ENCODE data around the gene SYT17. TPM values are rescaled to one million over a fixed set of nuclear protein-coding genes. Genes with fewer than 3 reads are reported as not detected.

Gene SYT17
- total and polyA plus RNA-seq, 12 donors, result 0.20 to 1.3 (median 0.59) TPM

- no peak overlapping the region for H3K27ac ChIP-seq
- H3K9me3 ChIP-seq, result no peaks in the 10 kb centered on the region
- intact Hi-C loops (cut with DNase I), result loop anchor here in 4 of 10 donors (5.0 to 10.0 kb wide), 3 partner anchors 61 to 199 kb away; partner anchors contain the start of gene ITPRIPL2 (in 1 of the 4)
- H3K4me3 ChIP-seq, result no peak overlapping the region
- DNase-seq (no peak), ATAC-seq (no peak)
- no peak for TF ChIP-seq CTCF (IDR thresholded peaks at IDR 0.05)
- 81 to 85% methylated on average over 9 of the region's 9 CpGs for WGBS, 2 donors
- peaks cover 0 to 9% (median 3%) of the 10 kb centered on the region in 7 donors for H3K27me3 ChIP-seq
- H3K36me3 ChIP-seq, result peaks cover 0 to 4% (median 0%) of the 10 kb centered on the region in 9 donors
- H3K4me1 ChIP-seq, result peaks cover 0 to 8% (median 0%) of the 10 kb centered on the region in 9 donors
Observed at GRCh38 chr16:19175492-19176262, 7.6 kb downstream of the SYT17 start.

GRCh38 chr16:19177111-19177739, 9.2 kb downstream of the SYT17 start:
- H3K36me3 ChIP-seq, result peaks cover 0 to 6% (median 0%) of the 10 kb centered on the region in 9 donors
- peaks cover 0 to 9% (median 0%) of the 10 kb centered on the region in 7 donors for H3K27me3 ChIP-seq
- H3K4me3 ChIP-seq, result no peak overlapping the region
- intact Hi-C loops (cut with DNase I), result loop anchor here in 4 of 10 donors (5.0 to 10.0 kb wide), 3 partner anchors 62 to 198 kb away; partner anchors contain the start of gene ITPRIPL2 (in 1 of the 4)
- WGBS, 2 donors, result 75 to 79% methylated on average over 5 of the region's 5 CpGs
- peaks cover 0 to 8% (median 0%) of the 10 kb centered on the region in 9 donors for H3K4me1 ChIP-seq
- DNase-seq (no peak), ATAC-seq (no peak)
- TF ChIP-seq CTCF (IDR thresholded peaks at IDR 0.05), result no peak
- H3K27ac ChIP-seq, result no peak overlapping the region
- no peaks in the 10 kb centered on the region for H3K9me3 ChIP-seq

GRCh38 chr16:19179546-19180490, 11.8 kb downstream of the SYT17 start:
- peaks cover 0 to 20% (median 0%) of the 10 kb centered on the region in 9 donors for H3K4me1 ChIP-seq
- intact Hi-C loops (cut with DNase I), result loop anchor here in 8 of 10 donors (1.0 to 10.0 kb wide), 4 partner anchors 65 to 195 kb away; partner anchors contain the start of gene ITPRIPL2 (in 1 of the 8)
- peak; percentile 32 to 79 (median 61) for TF ChIP-seq CTCF (IDR thresholded peaks at IDR 0.05)
- no peak overlapping the region for H3K27ac ChIP-seq
- 67% methylated on average over 27 of the region's 27 CpGs for WGBS, 2 donors
- ATAC-seq, result peak in 7 of 8 donors; percentile 63 to 83 (median 74)
- DNase-seq, result peak; percentile 55 to 70
- no peaks in the 10 kb centered on the region for H3K9me3 ChIP-seq
- H3K36me3 ChIP-seq, result peaks cover 0 to 11% (median 0%) of the 10 kb centered on the region in 9 donors
- H3K27me3 ChIP-seq, result peaks cover 0 to 8% (median 0%) of the 10 kb centered on the region in 7 donors
- no peak overlapping the region for H3K4me3 ChIP-seq
